Mesendoderm (in vitro differentiated cells): ENCODE results near the gene SNX14.

Source experiments
- DNase-seq: peaks from one replicate; pipeline ENCODE4 v3.0.0; 2013
- H2AK5ac ChIP-seq: 2 replicates; pipeline ENCODE4 v1.6.1; 2013; ENCODE audit warnings: low read length, inconsistent platforms
- H2BK120ac ChIP-seq: 2 replicates; pipeline ENCODE4 v1.6.1; 2013; ENCODE audit warnings: low read depth, mild to moderate bottlenecking, low read length, moderate library complexity, mixed read lengths
- H2BK15ac ChIP-seq: replicated peaks from 2 replicates; pipeline ENCODE4 v1.6.1; 2013; ENCODE audit warnings: low read depth, mild to moderate bottlenecking, moderate library complexity
- H2BK5ac ChIP-seq: 2 replicates; pipeline ENCODE4 v1.6.1; 2013; ENCODE audit warnings: low read length, inconsistent platforms
- H3K18ac ChIP-seq: 2 replicates; pipeline ENCODE4 v1.6.1; 2013; ENCODE audit warnings: mild to moderate bottlenecking, low read length, mixed read lengths
- H3K23ac ChIP-seq: one replicate; pipeline ENCODE4 v1.6.1; 2013; ENCODE audit warnings: low read length
- H3K27ac ChIP-seq: 2 replicates; pipeline ENCODE4 v1.5.1; 2013; ENCODE audit warnings: low read depth, mild to moderate bottlenecking, inconsistent platforms, low read length, moderate library complexity
- H3K27me3 ChIP-seq: 2 replicates; pipeline ENCODE4 v1.6.1; 2013; ENCODE audit warnings: low read length, control low read depth, mild to moderate bottlenecking, inconsistent platforms; ENCODE audit not compliant: insufficient read depth, poor library complexity
- H3K36me3 ChIP-seq: 2 replicates; pipeline ENCODE4 v1.6.1; 2013; ENCODE audit warnings: low read length, inconsistent platforms; ENCODE audit not compliant: control insufficient read depth, insufficient read depth
- H3K4ac ChIP-seq: one replicate; pipeline ENCODE4 v1.6.1; 2013; ENCODE audit warnings: low read depth, mild to moderate bottlenecking, low read length, moderate library complexity
- H3K4me1 ChIP-seq: 2 replicates; pipeline ENCODE4 v1.6.1; 2013; ENCODE audit warnings: low read depth, low read length, inconsistent platforms; ENCODE audit not compliant: control insufficient read depth
- H3K4me2 ChIP-seq: 2 replicates; pipeline ENCODE4 v1.6.1; 2013; ENCODE audit warnings: low read length
- H3K4me3 ChIP-seq: 2 replicates; pipeline ENCODE4 v1.5.1; 2013; ENCODE audit warnings: mild to moderate bottlenecking, low read length
- H3K56ac ChIP-seq: one replicate; pipeline ENCODE4 v1.6.1; 2013; ENCODE audit warnings: low read length
- H3K79me1 ChIP-seq: 2 replicates; pipeline ENCODE4 v1.6.1; 2013; ENCODE audit warnings: low read length, inconsistent platforms
- H3K79me2 ChIP-seq: 2 replicates; pipeline ENCODE4 v1.6.1; 2013; ENCODE audit warnings: mild to moderate bottlenecking, low read length; ENCODE audit not compliant: control insufficient read depth, insufficient read depth
- H3K9ac ChIP-seq: 2 replicates; pipeline ENCODE4 v1.6.1; 2013; ENCODE audit warnings: low read length, inconsistent platforms
- H4K5ac ChIP-seq: one replicate; pipeline ENCODE4 v1.6.1; 2013; ENCODE audit warnings: low read length
- H4K8ac ChIP-seq: one replicate; pipeline ENCODE4 v1.6.1; 2013; ENCODE audit warnings: low read depth, mild to moderate bottlenecking, control low read depth, low read length, moderate library complexity
- WGBS: extraction: QIAGEN DNeasy Blood & Tissue Kit; methylation state at CpG from one replicate; pipeline ENCODE4 v1.1.7; 2013; ENCODE audit warnings: low lambda C conversion rate, missing lambda C conversion rate; ENCODE audit not compliant: insufficient coverage; ENCODE audit errors: extremely low coverage; 5-methylcytosine and 5-hydroxymethylcytosine counted together

Gene SNX14

DNA sequence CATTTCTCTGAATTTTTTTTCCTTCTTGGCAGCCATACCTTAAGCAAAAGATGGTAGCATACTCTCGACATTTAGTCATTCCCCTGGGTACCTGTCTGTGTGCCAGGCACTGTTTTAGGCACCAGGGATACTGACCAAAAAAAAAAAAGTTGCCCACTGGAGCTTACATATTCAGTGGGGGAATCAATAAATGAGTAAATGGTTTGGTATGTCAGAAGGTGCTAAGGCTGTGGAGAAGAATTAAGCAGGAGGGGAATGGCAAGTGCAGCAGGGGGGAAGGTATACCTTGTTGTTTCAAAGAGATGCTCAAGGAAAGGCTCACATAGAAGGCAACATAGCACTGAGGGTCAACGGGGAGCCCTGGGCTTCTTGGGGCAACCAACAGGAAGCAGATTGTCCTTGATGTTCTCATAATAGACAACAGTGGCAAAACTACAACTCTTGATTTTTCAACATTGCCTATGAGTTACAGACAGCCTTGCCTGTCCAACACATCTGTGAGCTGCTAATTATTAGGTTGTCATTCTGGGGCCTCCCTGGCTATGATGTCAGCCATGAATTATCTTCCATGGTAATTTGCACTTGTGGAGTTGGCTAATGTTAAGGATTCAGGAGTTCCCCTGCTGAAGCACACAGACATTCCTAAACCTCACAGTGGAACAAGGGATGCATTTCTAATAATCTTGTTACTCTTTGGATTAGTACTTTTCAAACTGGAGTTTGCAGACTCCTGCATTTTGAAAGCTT, 124.2 kb downstream of the SNX14 start:
- Histone ChIP-seq H4K5ac (no peak overlapping the region), H3K27ac (no peak overlapping the region)

GRCh38 chr6:85468326-85468725, 125.3 kb downstream of the SNX14 start:
- H3K4me1 ChIP-seq, result no peaks in the 10 kb centered on the region
- H3K9ac ChIP-seq, result no peak overlapping the region
- H2BK15ac ChIP-seq, result no peak overlapping the region
- DNase-seq, result peak; percentile 40
- H3K18ac ChIP-seq, result no peak overlapping the region
- no peaks in the 10 kb centered on the region for H3K36me3 ChIP-seq
- H2AK5ac ChIP-seq, result no peak overlapping the region
- no peak overlapping the region for H4K5ac ChIP-seq
- no peak overlapping the region for H3K4me3 ChIP-seq
- no peak overlapping the region for H4K8ac ChIP-seq
- no peaks in the 10 kb centered on the region for H3K79me2 ChIP-seq
- no peak overlapping the region for H2BK120ac ChIP-seq
- H2BK5ac ChIP-seq, result no peak overlapping the region
- peak overlapping the region; percentile 8 for H3K4ac ChIP-seq
- H3K27ac ChIP-seq, result no peak overlapping the region
- H3K4me2 ChIP-seq, result no peak overlapping the region
- no peak overlapping the region for H3K23ac ChIP-seq
- H3K27me3 ChIP-seq, result no peaks in the 10 kb centered on the region
- no peak overlapping the region for H3K56ac ChIP-seq
- no peaks in the 10 kb centered on the region for H3K79me1 ChIP-seq

More for the DNA sequence above, 124.2 kb downstream of the SNX14 start:
- H3K4me2 ChIP-seq, result no peak overlapping the region
- H2BK5ac ChIP-seq, result no peak overlapping the region
- H3K56ac ChIP-seq, result no peak overlapping the region
- H3K4ac ChIP-seq, result no peak overlapping the region
- no peak overlapping the region for H3K18ac ChIP-seq
- H3K79me2 ChIP-seq, result no peaks in the 10 kb centered on the region
- no CpG with 5 or more reads among the region's 2 CpGs for WGBS
- H3K9ac ChIP-seq, result no peak overlapping the region
- no peak overlapping the region for H3K23ac ChIP-seq
- no peaks in the 10 kb centered on the region for H3K36me3 ChIP-seq
- no peaks in the 10 kb centered on the region for H3K79me1 ChIP-seq
- H3K27me3 ChIP-seq, result no peaks in the 10 kb centered on the region
- no peak overlapping the region for H2BK15ac ChIP-seq
- no peak overlapping the region for H3K4me3 ChIP-seq
- H3K4me1 ChIP-seq, result no peaks in the 10 kb centered on the region
- no peak overlapping the region for H2AK5ac ChIP-seq
- H2BK120ac ChIP-seq, result no peak overlapping the region
- no peak overlapping the region for H4K8ac ChIP-seq
- peak; percentile 32 for DNase-seq

- no peaks in the 10 kb centered on the region for H3K79me1 ChIP-seq
- no peak overlapping the region for H2BK120ac ChIP-seq
- H3K18ac ChIP-seq, result no peak overlapping the region
- H2BK5ac ChIP-seq, result no peak overlapping the region
- no CpG with 5 or more reads among the region's 2 CpGs for WGBS
- H3K27me3 ChIP-seq, result no peaks in the 10 kb centered on the region
- no peak overlapping the region for H3K4ac ChIP-seq
- no peak overlapping the region for H3K27ac ChIP-seq
- H3K23ac ChIP-seq, result no peak overlapping the region
- no peaks in the 10 kb centered on the region for H3K79me2 ChIP-seq
- H3K4me2 ChIP-seq, result no peak overlapping the region
- H2BK15ac ChIP-seq, result no peak overlapping the region
- H4K5ac ChIP-seq, result no peak overlapping the region
- no peak overlapping the region for H3K56ac ChIP-seq
- no peak overlapping the region for H3K4me3 ChIP-seq
- H3K4me1 ChIP-seq, result no peaks in the 10 kb centered on the region
- no peak overlapping the region for H4K8ac ChIP-seq
- H3K36me3 ChIP-seq, result no peaks in the 10 kb centered on the region
- no peak for DNase-seq
- H2AK5ac ChIP-seq, result no peak overlapping the region
- no peak overlapping the region for H3K9ac ChIP-seq
These were observed 127.9 kb downstream of the SNX14 start for GRCh38 chr6:85465762-85466161.

- Histone ChIP-seq H2BK120ac (no peak overlapping the region), H3K4me2 (no peak overlapping the region), H4K8ac (no peak overlapping the region), H2BK5ac (no peak overlapping the region), H3K79me1 (no peaks in the 10 kb centered on the region), H3K4me3 (no peak overlapping the region), H3K79me2 (no peaks in the 10 kb centered on the region), H3K36me3 (no peaks in the 10 kb centered on the region), H2AK5ac (no peak overlapping the region), H3K23ac (no peak overlapping the region), H3K27me3 (no peaks in the 10 kb centered on the region), H3K4me1 (no peaks in the 10 kb centered on the region), H3K4ac (no peak overlapping the region), H3K27ac (no peak overlapping the region), H3K9ac (no peak overlapping the region), H3K56ac (no peak overlapping the region), H4K5ac (no peak overlapping the region), H2BK15ac (no peak overlapping the region), H3K18ac (no peak overlapping the region)
- DNase-seq, result no peak
- WGBS, result no CpG with 5 or more reads among the region's 4 CpGs
These were observed 128.9 kb downstream of the SNX14 start for GRCh38 chr6:85464722-85465150.

DNA sequence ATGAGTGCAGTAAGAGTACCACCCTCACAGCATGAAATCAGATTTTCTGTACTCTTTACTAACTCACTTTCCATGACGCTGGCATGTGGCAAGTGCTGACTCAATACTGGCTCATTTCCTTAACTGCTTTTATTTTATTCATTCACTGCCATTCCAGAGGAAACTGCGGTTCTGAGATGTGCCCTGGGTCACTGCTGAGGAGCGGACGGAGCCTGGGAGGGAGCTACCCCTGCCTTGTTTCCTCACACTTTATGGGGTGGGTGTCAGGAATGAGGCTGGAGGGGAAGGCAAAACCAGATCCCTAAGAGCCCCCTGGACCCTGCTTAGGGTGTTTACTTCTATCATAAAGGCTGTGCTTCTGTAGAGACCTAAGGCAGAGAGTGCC, 129.4 kb downstream of the SNX14 start:
- H3K4ac ChIP-seq, result no peak overlapping the region
- no peak overlapping the region for H3K4me3 ChIP-seq
- no peaks in the 10 kb centered on the region for H3K36me3 ChIP-seq
- H2BK120ac ChIP-seq, result no peak overlapping the region
- no peaks in the 10 kb centered on the region for H3K79me2 ChIP-seq
- H2AK5ac ChIP-seq, result no peak overlapping the region
- WGBS, result no CpG with 5 or more reads among the region's 4 CpGs
- no peak overlapping the region for H3K9ac ChIP-seq
- no peak overlapping the region for H4K5ac ChIP-seq
- no peaks in the 10 kb centered on the region for H3K4me1 ChIP-seq
- H3K79me1 ChIP-seq, result no peaks in the 10 kb centered on the region
- no peak overlapping the region for H3K4me2 ChIP-seq
- H2BK5ac ChIP-seq, result no peak overlapping the region
- no peak overlapping the region for H3K18ac ChIP-seq
- no peak overlapping the region for H2BK15ac ChIP-seq
- H3K23ac ChIP-seq, result no peak overlapping the region
- H3K27ac ChIP-seq, result no peak overlapping the region
- H3K56ac ChIP-seq, result no peak overlapping the region
- no peak overlapping the region for H4K8ac ChIP-seq
- DNase-seq, result no peak
- no peaks in the 10 kb centered on the region for H3K27me3 ChIP-seq
